Fibroblast of peridontal ligament (primary cell): ENCODE measurements around the gene PHACTR1.

Source experiments
- DNase-seq: peaks from one replicate; pipeline ENCODE4 v3.0.0-alpha.2; 2010; ENCODE audit errors: extremely low read depth

The PHACTR1 gene

DNA sequence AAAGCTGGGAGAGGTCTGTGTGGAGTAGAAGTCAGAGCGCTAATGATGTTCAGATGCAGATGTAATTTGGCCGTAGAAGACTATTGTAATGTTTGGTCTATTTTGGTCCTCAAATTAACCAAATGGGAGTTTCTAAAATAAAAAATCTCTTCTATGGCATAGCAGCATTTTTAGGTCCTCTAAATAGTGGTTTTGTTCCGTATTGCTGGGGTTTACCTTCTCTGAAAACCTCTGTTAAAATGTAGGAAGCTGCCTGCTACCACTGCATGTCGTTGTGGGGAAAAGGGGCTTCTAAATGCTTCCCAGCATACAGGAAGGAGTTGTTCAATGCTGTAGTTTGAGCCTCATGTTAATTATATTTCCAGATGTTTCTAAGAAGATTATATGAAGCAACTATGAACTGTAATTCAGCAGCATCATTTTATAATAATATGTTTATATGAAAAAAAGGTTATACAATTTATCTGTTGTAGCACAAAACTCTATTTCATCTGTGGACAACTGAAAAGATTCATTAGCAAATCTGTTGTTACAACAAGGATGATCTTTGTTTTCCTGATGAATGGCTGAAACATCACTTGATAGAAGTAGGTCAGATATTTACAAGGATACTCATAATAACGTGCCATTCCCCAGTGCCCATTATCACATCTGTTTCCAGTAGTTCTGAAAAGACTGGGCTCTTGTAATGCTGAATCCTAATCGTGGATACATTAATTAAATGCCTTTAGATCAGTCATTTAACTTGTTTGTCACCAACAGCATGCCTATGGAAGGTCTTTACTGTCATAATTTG, 355.2 kb downstream of the PHACTR1 start:
- no peak for DNase-seq

DNA sequence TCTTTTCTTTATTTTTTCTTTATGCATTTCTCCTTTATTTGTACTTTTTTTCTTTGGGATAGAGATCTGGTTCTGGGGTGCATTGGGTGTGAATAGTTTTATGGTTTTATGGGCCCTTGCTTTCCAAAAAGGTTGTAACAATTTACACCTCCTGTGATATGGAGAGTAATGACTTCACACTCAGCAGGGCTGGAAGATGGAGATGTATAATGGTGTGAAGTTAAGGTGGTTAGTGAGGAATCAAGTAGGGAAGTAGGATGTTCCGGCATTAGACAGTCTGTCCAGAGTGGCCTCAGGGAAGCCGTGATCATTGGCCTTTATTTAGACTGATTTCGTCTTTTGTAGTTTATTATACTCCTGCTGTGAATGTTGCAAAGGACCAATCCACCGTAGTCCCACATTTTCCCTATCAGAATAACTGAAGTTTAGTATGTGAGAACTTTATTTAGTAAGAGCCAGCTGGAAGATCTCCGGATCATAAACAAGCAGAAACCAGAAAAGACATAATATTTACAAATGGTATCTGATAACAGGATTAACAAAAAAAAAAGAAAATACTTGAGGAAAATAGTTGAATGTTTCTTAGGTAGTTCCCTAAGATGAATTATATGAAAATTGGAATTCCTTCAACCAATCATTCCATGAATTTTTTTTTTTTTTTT, 356.2 kb downstream of the PHACTR1 start:
- no peak for DNase-seq

DNA sequence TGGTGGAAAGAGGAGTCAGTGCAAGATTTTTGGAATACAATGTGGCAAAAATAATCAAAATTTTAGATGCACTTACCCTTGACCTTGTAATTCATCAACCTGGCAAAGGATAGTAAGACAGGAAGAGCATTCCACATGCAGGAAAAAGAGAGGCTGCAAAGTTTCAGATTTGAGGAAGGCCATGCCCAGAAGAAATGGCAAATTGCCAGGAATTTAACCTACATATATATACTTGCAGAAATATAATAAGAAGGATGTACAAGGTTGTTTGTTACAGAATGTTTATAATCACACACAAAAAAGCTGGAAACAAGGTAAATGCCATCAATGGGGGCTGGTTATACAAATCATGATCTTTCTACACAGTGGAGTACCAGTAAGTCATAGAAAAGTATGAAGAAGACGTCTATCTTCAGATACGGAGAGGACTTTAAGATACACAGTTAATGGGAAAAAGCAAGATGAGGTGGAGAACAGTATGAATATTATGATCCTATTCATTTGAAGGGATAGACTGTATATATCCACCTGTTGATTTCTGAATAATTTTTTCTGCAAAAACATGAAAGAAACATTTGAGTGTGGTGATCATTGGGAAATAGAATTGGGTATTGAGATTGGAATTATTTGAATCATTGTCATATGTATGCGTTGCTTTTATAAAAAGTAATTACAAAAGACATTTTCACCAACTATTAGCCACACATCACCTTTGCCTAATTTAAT, 358.0 kb downstream of the PHACTR1 start:
- DNase-seq, result no peak

DNA sequence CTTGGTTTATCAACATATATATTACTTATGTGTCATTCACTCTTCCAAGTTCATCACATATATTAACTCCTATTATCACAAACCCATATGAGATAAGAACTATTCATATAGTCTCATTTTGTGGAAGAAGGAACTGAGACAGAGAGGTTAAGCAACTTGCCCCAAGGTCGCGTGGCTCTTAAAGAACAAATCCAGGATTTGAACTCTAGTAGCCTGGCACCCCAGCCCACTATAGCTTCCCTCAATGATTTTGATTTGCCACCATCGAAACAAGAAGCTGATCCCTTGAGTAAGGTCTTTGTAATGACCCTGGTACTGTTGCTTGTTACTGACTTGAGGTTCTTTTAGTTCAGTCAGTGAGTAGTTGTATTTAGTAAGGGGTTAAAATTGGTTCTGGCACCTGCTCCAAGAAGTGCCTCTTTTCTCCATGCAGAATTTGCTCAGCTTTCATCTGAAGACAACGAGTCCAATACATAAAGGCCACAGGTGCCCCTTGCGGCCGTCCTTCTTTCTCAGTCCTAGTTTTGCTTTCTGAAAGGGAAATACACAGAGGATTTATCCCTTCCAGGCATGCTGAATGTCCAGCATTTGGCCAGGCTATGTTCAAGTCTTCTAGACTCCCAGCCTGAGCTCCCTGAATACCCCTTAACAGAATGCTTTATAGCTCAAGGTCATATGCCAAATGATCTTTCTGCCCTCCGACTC, 358.7 kb downstream of the PHACTR1 start:
- no peak for DNase-seq

DNA sequence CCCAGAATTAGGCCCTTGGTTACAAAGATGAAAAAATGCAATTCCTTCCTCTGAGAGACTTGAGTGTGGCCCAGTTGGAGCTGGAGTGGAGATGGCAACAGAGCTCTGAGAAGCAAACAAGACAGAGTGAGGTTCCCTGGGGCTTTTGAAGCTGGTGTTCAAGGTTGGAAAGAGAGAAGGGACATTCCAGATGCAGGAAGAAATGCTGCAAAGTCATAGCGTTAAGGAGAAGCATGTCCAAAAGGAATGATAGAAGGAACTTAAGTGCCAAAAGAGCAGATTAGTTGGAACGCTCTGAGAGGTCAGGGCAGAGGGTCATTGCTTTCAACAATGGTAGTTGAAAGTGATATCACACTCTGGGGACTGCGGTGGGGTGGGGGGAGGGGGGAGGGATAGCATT, 360.0 kb downstream of the PHACTR1 start:
- DNase-seq, result no peak

GRCh38 chr6:13077117-13077516, 360.6 kb downstream of the PHACTR1 start:
- no peak for DNase-seq

DNA sequence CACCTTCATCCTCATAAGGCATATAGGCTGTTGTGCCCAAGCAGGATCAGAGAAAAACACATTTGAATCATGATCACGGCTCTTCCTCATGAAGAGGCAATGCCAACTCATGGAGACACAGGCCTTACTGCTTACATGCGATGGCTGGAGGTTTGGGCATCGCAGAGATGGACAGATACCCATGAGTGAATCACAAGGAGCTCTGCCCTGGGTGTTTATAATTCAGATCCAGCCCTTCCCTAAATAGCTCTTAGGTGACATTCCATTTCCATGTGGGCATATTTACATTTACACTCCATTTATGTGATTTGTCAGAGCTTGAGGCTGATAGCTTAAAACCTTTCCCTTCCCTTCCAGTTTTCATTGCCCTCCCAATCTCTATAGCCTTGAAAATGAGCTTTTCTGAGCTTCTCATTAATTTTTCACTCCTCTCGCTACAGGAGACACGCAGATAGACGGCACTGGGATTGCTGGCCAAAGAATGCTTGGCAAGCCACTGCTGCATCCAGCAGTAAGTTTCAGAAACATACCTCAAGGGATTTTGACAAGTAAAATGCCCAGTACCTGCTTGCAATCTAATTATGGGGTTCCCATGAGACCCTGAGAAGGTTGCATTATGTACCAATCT, 362.6 kb downstream of the PHACTR1 start:
- no peak for DNase-seq

- no peak for DNase-seq
Observed at GRCh38 chr6:13080462-13081188, 364.1 kb downstream of the PHACTR1 start.

- no peak for DNase-seq
Observed at GRCh38 chr6:13081189-13081563, 364.6 kb downstream of the PHACTR1 start.

- DNase-seq, result no peak
Observed at GRCh38 chr6:13089296-13089994, 372.9 kb downstream of the PHACTR1 start.

DNA sequence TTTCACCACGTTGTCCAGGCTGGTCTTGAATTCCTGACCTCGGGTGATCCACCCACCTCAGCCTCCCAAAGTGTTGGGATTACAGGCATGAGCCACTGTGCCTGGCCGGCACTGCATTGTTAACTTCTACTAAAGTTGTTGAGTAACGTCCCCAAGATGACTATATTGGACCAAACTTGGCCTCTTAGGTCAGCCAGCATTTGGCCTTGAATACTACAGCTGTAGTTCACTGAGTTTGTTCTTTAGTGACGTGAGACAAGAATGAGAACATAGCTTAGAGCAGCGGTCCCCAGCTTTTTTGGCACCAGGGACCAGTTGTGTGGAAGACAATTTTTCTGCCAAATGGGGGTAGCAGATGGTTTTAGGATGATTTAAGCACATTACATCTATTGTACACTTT, 374.6 kb downstream of the PHACTR1 start:
- no peak for DNase-seq

DNA sequence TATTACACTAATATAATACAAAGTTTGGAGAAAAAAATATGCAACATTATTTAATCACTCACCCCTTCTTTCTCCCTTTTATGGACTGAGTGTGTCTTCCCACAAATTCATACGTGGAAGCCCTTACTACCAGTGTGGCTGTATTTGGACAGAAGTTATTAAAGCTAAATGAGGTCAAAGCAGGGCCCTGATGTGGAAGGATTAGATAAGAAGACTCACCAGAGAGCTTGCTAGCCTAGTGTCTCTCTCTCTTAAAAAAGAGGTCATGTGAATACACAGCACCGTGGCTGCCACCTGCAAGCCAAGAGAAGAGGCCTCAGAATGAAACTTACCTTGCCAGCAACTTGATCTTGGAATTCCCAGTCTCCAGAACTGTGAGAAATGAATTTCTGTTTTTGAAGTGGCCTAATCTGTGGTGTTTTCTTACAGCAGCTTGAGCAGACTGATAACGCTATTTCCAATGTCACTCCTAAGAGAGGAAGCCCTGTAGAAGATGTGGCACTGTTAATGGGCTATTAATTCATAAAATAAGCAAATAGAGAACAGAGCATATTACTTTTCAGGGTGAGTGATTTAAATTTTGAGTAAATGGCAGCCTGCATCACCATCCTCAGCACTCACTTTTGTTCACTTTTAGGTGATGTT, 378.3 kb downstream of the PHACTR1 start:
- no peak for DNase-seq

- DNase-seq, result no peak
Observed at GRCh38 chr6:13096084-13096483, 379.5 kb downstream of the PHACTR1 start.

DNA sequence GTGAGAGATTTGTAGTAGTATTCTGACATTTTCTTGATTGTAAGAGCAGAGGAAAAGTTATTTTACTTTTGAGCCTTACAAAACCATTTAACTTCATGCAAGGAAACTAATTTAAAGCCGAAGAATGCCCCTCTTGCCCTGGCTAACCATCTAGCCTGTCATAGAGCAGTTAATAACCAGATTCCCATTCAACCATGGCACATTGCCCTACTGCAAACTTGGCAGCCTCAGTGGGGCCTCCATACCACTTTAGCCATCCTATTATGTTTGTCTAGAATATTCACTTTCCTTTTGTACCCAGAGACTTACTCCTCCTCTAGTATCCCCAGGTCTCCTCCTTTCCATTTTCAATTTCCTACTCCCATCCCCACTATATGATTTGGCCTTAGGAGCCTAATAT, 380.9 kb downstream of the PHACTR1 start:
- DNase-seq, result no peak

- DNase-seq, result no peak
Observed at GRCh38 chr6:13098006-13098405, 381.4 kb downstream of the PHACTR1 start.

- DNase-seq, result no peak
Observed at GRCh38 chr6:13098793-13099570, 382.4 kb downstream of the PHACTR1 start.

GRCh38 chr6:13099771-13100170, 383.2 kb downstream of the PHACTR1 start:
- DNase-seq, result no peak

GRCh38 chr6:13101409-13101808, 384.8 kb downstream of the PHACTR1 start:
- DNase-seq, result no peak

DNA sequence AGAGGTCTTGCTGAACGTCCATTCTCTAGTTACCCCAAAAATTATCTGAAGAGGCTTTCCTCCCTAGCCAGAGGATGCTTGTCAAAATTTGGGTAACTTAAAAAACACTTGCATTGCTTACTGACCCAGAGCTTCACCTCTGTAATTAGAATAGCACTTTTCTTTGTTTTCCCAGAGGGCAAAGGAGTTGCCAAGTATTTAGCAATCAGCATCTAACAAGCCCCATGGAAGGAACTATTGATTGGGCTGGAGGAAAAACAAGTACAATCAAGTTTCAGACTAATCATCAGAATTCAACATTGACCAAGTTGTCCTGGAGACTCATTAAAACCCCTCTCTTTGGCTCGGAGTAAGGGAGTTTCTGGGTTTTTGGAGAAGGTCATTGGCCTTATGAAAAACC, 385.4 kb downstream of the PHACTR1 start:
- no peak for DNase-seq
